ENCODE results near the gene SYT11. TPM values are rescaled to one million over a fixed set of nuclear protein-coding genes. Genes with fewer than 3 reads are reported as not detected.

The SYT11 gene
- polyA plus RNA-seq, 3 donors: 5.1 to 11.0 (median 9.6) TPM

DNA sequence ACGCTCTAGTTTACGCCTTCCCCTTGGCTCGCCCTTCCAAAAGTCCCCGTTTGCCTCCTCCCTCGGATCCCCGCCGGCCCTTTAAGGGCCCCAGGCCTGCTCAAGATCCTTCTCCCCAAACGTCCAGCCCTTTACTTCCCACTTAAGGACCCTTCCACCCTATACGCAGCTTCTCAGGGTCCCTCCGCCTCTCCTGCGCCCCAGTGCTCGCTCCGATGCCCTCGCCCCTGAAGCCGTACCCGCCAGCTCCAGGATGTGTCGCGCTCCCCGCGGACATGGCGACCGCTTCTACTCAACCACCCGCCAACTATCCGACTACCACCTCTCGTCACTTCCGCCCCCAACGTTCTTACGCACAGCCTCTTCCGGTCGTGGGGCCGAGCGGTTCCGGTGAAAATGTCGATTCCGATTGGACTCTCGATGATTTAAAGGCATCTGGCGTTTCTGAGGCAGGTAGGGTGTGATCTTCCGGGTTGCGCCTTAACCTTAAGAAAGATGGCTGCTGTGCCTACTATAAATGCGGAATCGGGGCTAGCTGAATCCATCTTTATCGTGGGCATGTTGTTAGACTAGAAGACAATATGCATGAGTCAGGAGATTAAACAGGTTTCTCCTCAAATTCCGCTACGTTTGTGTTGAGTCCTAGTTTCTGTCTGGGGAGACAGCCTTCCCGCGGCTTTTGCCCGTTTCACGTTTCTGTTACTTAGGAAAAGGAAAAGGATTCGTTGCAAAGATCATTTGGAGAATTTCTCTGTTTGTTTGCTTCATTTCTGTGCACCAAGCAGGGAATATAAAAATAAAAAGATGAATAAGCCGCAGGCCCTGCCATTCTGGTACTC, 74.9 kb downstream of the SYT11 start, which contains the start of gene KHDC4:
Gene KHDC4 (minus strand): TSS at position 317 of the 839 bp plus-strand sequence. CDS start 40 bp downstream, at position 277.
- no peak within 1 kb of the TSS for H3K4me3 Mint-ChIP-seq
- Histone ChIP-seq H3K4me3 (replicated peaks in 1 of 3; ENCODE audit: low read depth in 2 of 3, low read length in 3 of 3) (peak within 1 kb of the TSS; percentile 63 to 96 (median 94)), H3K4me2 (replicated peaks; ENCODE audit: extremely low read depth, low read length, poor library complexity, severe bottlenecking) (peak within 1 kb of the TSS; percentile 84), H3K79me2 (ENCODE audit: insufficient read depth, low read length) (peaks cover 48% of the 10 kb centered on the region), H3K27ac (ENCODE audit: low read depth in 1 of 2, low read length in 2 of 2) (peak within 1 kb of the TSS; percentile 88 to 94), H3K9ac (ENCODE audit: insufficient read depth, low read length, poor library complexity, severe bottlenecking) (peak within 1 kb of the TSS; percentile 88), H3K9me3 (replicated peaks in 1 of 2; ENCODE audit: control insufficient read depth in 1 of 2, insufficient read depth in 1 of 2, low read length in 2 of 2) (no peaks in the 10 kb centered on the region), H3K36me3 (replicated peaks in 1 of 2; ENCODE audit: control insufficient read depth in 1 of 2, insufficient read depth in 2 of 2, low read length in 2 of 2) (peaks cover 29 to 30% of the 10 kb centered on the region in 2 donors), H4K20me1 (ENCODE audit: insufficient read depth, low read length) (peaks cover 33% of the 10 kb centered on the region), H3K27me3 (ENCODE audit: control insufficient read depth in 2 of 2, insufficient read depth in 2 of 2, low read length in 2 of 2) (no peaks in the 10 kb centered on the region), H2AFZ (ENCODE audit: insufficient read depth, low read depth, low read length, poor library complexity, severe bottlenecking) (peak within 1 kb of the TSS; percentile 87), H3K4me1 (ENCODE audit: control insufficient read depth in 1 of 2, insufficient read depth in 2 of 2, low read length in 2 of 2) (peaks cover 22 to 44% of the 10 kb centered on the region in 2 donors)
- H3K27me3 Mint-ChIP-seq (ENCODE audit: low read depth in 3 of 3): peaks cover 0 to 2% (median 0%) of the 10 kb centered on the region in 3 donors
- H3K36me3 Mint-ChIP-seq: peaks cover 26 to 37% of the 10 kb centered on the region in 2 donors
- WGBS (ENCODE audit: insufficient coverage): under 1% methylated on average over 49 of the region's 50 CpGs
- intact Hi-C loops (cut with micrococcal nuclease): loop anchor here (1.0 to 5.0 kb wide), 4 partner anchors 23 to 133 kb away; partner anchors contain the start of genes LAMTOR2 (in 2 of the 2), RIT1 (in 1 of the 2) and UBQLN4 (in 1 of the 2)
- peaks cover 25% of the 10 kb centered on the region for H3K4me1 Mint-ChIP-seq
- H3K27ac Mint-ChIP-seq: peak within 1 kb of the TSS in 1 of 7 donors; percentile 87
- TF ChIP-seq, protein P1, sequence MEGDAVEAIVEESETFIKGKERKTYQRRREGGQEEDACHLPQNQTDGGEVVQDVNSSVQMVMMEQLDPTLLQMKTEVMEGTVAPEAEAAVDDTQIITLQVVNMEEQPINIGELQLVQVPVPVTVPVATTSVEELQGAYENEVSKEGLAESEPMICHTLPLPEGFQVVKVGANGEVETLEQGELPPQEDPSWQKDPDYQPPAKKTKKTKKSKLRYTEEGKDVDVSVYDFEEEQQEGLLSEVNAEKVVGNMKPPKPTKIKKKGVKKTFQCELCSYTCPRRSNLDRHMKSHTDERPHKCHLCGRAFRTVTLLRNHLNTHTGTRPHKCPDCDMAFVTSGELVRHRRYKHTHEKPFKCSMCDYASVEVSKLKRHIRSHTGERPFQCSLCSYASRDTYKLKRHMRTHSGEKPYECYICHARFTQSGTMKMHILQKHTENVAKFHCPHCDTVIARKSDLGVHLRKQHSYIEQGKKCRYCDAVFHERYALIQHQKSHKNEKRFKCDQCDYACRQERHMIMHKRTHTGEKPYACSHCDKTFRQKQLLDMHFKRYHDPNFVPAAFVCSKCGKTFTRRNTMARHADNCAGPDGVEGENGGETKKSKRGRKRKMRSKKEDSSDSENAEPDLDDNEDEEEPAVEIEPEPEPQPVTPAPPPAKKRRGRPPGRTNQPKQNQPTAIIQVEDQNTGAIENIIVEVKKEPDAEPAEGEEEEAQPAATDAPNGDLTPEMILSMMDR (IDR thresholded peaks at IDR 0.05): peak; percentile 28
- H3K9me3 Mint-ChIP-seq: no peaks in the 10 kb centered on the region
- peak; percentile 98 to 99 (median 99) for DNase-seq

Small RNAs within 50 kb of the gene (small RNA-seq; reads per million reads assigned to genes)
- gene RF00015 (ENCODE audit: insufficient read length, low read depth) (not detected), gene SCARNA4 (ENCODE audit: insufficient read length, low read depth) (not detected), gene SNORA80E (ENCODE audit: insufficient read length, low read depth) (305 reads per million, percentile 98 among the genes with 10 or more reads in this experiment)

Other genes starting within 250 kb of the SYT11 start
- gene MSTO1, start 249.3 kb upstream of the SYT11 start, polyA plus RNA-seq: 10 to 100 TPM in 1 of 3 donors, 1 to 10 TPM in 2; 3.8 to 17.4 (median 4.8) TPM
- 10 to 100 TPM; 14.0 to 93.4 (median 24.3) TPM for gene YY1AP1, start 170.8 kb upstream of the SYT11 start, polyA plus RNA-seq
- gene DAP3, start 170.5 kb upstream of the SYT11 start, polyA plus RNA-seq: 10 to 100 TPM; 69.0 to 79.3 (median 72.7) TPM
- 10 to 100 TPM in 2 of 3 donors, 1 to 10 TPM in 1; 8.5 to 39.5 (median 14.0) TPM for gene GON4L, start 2.4 kb upstream of the SYT11 start, polyA plus RNA-seq
- 10 to 100 TPM; 57.2 to 76.8 (median 69.6) TPM for gene RIT1, start 51.8 kb downstream of the SYT11 start, polyA plus RNA-seq
- 10 to 100 TPM in 1 of 3 donors, 1 to 10 TPM in 2; 3.4 to 22.0 (median 3.5) TPM for gene KHDC4, start 74.8 kb downstream of the SYT11 start, polyA plus RNA-seq
- gene RXFP4, start 82.1 kb downstream of the SYT11 start, polyA plus RNA-seq: under 1 TPM in 1 of 3 donors, not detected in 2; 0.08 TPM
- 100 to 1,000 TPM in 1 of 3 donors, 10 to 100 TPM in 2; 15.4 to 271 (median 18.6) TPM for gene ARHGEF2, start 119.0 kb downstream of the SYT11 start, polyA plus RNA-seq
- 100 to 1,000 TPM; 374 to 614 (median 414) TPM for gene SSR2, start 161.4 kb downstream of the SYT11 start, polyA plus RNA-seq
- 10 to 100 TPM in 1 of 3 donors, 1 to 10 TPM in 2; 2.3 to 15.9 (median 2.9) TPM for gene UBQLN4, start 194.2 kb downstream of the SYT11 start, polyA plus RNA-seq
- gene LAMTOR2, start 195.2 kb downstream of the SYT11 start, polyA plus RNA-seq: 100 to 1,000 TPM in 2 of 3 donors, 10 to 100 TPM in 1; 99.8 to 227 (median 210) TPM
- under 1 TPM in 1 of 3 donors, not detected in 2; 0.23 TPM for gene RAB25, start 201.6 kb downstream of the SYT11 start, polyA plus RNA-seq
- not detected for gene MEX3A, start 222.9 kb downstream of the SYT11 start, polyA plus RNA-seq